K562 (cell line): ENCODE measurements around the gene TVP23B. TPM values are rescaled to one million over a fixed set of nuclear protein-coding genes. Genes with fewer than 3 reads are reported as not detected.
A peak's percentile ranks its signal among the peaks of the same experiment; 100 is the strongest.
"Not testable (repeated sequence)": the region's sequence is repeated elsewhere in the genome, so short reads cannot be mapped to it uniquely, and the experiment has no call there.

Experiments
- ATAC-seq: fragments of 200-7000 bp; cut with Tn5 transposase; 3 replicates; pipeline ENCODE4 v1.9.1; 2020; ENCODE audit warnings: moderate library complexity
- BruUV-seq: library from RNA; stranded (reverse); fragments of 400-500 nt; replicated peaks from 2 replicates; lab custom pipeline; 2021; lab: Mats Ljungman, UMichigan
- CTCF ChIA-PET: fragments of 300-600 bp; formaldehyde crosslinking; extraction: SDS; loops from one replicate; lab custom pipeline; 2021; ENCODE audit warnings: low intra/inter-chr PET ratio; lab: Yijun Ruan, JAX
- POLR2A ChIA-PET: fragments of 300-600, 350-650 bp; sonication (Branson Sonifier 250); formaldehyde crosslinking; extraction: SDS; loops from one replicate; lab custom pipeline; 2021; ENCODE audit warnings: antibody characterized with exemption, inconsistent platforms; lab: Yijun Ruan, JAX
- DNase-seq, 4 experiments: peaks; one replicate each; pipeline versions ENCODE4 v3.0.0 to v3.0.0-alpha.2; 2011 to 2018; ENCODE audit warnings: low spot score in 3 of 4, mixed read lengths in 3 of 4; ENCODE audit errors: extremely low read depth in 1 of 4
- FAIRE-seq: peaks from 2 replicates; lab custom pipeline; 2011; peaks lifted over from hg19 to GRCh38; lab: Jason Lieb, UNC
- H2AFZ ChIP-seq: 2 replicates; pipeline ENCODE4 v1.6.0; 2011; ENCODE audit warnings: low read depth, low read length, control low read depth, inconsistent platforms
- H3K27ac ChIP-seq: fragments of 200-600 bp; 3 replicates; pipeline ENCODE4 v1.8.0; 2011; ENCODE audit warnings: low read depth, mild to moderate bottlenecking, control low read depth, inconsistent platforms, low read length, moderate library complexity, mixed read lengths; ENCODE audit errors: extremely low read depth
- H3K27me3 ChIP-seq, 2 experiments: fragments of 300-600 bp in 1 of 2; 2 replicates in 1 of 2; 3 replicates in 1 of 2; pipeline versions ENCODE4 v1.6.0 to v1.8.0; 2011; ENCODE audit warnings: inconsistent platforms in 2 of 2, low read length in 2 of 2, mild to moderate bottlenecking in 1 of 2, mixed read lengths in 1 of 2, moderate library complexity in 1 of 2; ENCODE audit not compliant: control insufficient read depth in 2 of 2, insufficient read depth in 2 of 2
- H3K36me3 ChIP-seq: fragments of 300-600 bp; 3 replicates; pipeline ENCODE4 v1.8.0; 2011; ENCODE audit warnings: mild to moderate bottlenecking, low read length, inconsistent platforms; ENCODE audit not compliant: control insufficient read depth, insufficient read depth
- H3K4me1 ChIP-seq, 2 experiments: fragments of 200-600 bp in 1 of 2; replicated peaks in 1 of 2; 2 replicates in 1 of 2; 3 replicates in 1 of 2; pipeline versions ENCODE4 v1.5.1 to v1.8.0; 2011; ENCODE audit warnings: inconsistent platforms in 2 of 2, low read length in 2 of 2, mild to moderate bottlenecking in 1 of 2, mixed read lengths in 1 of 2, moderate library complexity in 1 of 2; ENCODE audit not compliant: control insufficient read depth in 2 of 2, insufficient read depth in 2 of 2
- H3K4me2 ChIP-seq: 2 replicates; pipeline ENCODE4 v1.6.1; 2011; ENCODE audit warnings: low read length, control low read depth, inconsistent platforms, mixed read lengths; ENCODE audit not compliant: insufficient read depth
- H3K4me3 ChIP-seq: fragments of 200-600 bp; sonication (generic), shearing (Covaris generic); 2 replicates; pipeline ENCODE4 v1.5.1; 2016; ENCODE audit warnings: control low read depth, inconsistent platforms
- H3K79me2 ChIP-seq: fragments of 200-600 bp; 3 replicates; pipeline ENCODE4 v1.8.0; 2011; ENCODE audit warnings: low read length, inconsistent platforms; ENCODE audit not compliant: control insufficient read depth, insufficient read depth
- H3K9ac ChIP-seq, 2 experiments: 2 replicates each; pipeline versions ENCODE4 v1.6.0 to v1.6.1; 2011; ENCODE audit warnings: low read depth in 2 of 2, low read length in 2 of 2, control low read depth in 1 of 2, inconsistent platforms in 1 of 2, mild to moderate bottlenecking in 1 of 2, mixed read lengths in 1 of 2; ENCODE audit not compliant: insufficient read depth in 1 of 2
- H3K9me1 ChIP-seq: one replicate; pipeline ENCODE4 v1.6.0; 2011; ENCODE audit warnings: inconsistent platforms, mild to moderate bottlenecking, low read length, moderate library complexity; ENCODE audit not compliant: control insufficient read depth, insufficient read depth
- H3K9me3 ChIP-seq: replicated peaks from 2 replicates; pipeline ENCODE4 v1.5.1; 2011; ENCODE audit warnings: low read depth, low read length, inconsistent platforms; ENCODE audit not compliant: control insufficient read depth, insufficient read depth
- H4K20me1 ChIP-seq: replicated peaks from 2 replicates; pipeline ENCODE4 v1.6.1; 2011; ENCODE audit warnings: low read length, inconsistent platforms, mixed read lengths; ENCODE audit not compliant: control insufficient read depth, insufficient read depth
- DDX20 ChIP-seq: fragments of 450-650 bp; IDR thresholded peaks from 2 replicates; pipeline ENCODE4 v1.6.1; 2016; ENCODE audit warnings: missing genetic modification characterization, low read depth, mild to moderate bottlenecking, missing compliant biosample characterization, moderate library complexity
- KLF6 ChIP-seq: fragments of 250-450 bp; sonication (Bioruptor Pico); IDR thresholded peaks from 2 replicates; pipeline ENCODE4 v1.4.0; 2020; ENCODE audit warnings: mild to moderate bottlenecking, moderate library complexity, borderline replicate concordance
- PRDM10 ChIP-seq: fragments of 450-650 bp; IDR thresholded peaks from 2 replicates; pipeline ENCODE4 v1.6.1; 2018; ENCODE audit not compliant: partially characterized antibody
- RAD21 ChIP-seq, 2 experiments: fragments of 250-450 bp in 1 of 2; fragments of 450-650 bp in 1 of 2; sonication (Bioruptor Pico) in 1 of 2; formaldehyde crosslinking in 1 of 2; IDR thresholded peaks in 1 of 2; conservative IDR thresholded peaks in 1 of 2; 2 replicates each; pipeline versions ENCODE4 v1.4.0 to v1.8.0; 2020 to 2022; ENCODE audit warnings: mild to moderate bottlenecking in 2 of 2, moderate library complexity in 1 of 2
- SMAD4 ChIP-seq: fragments of 250-450 bp; sonication (Bioruptor Pico); conservative IDR thresholded peaks from 2 replicates; pipeline ENCODE4 v1.8.0; 2021; ENCODE audit warnings: inconsistent platforms, mild to moderate bottlenecking, moderate library complexity
- ZKSCAN8 ChIP-seq: fragments of 200-800 bp; sonication (Bioruptor generic); IDR thresholded peaks from 2 replicates; pipeline ENCODE4 v1.6.1; 2016; ENCODE audit warnings: missing genetic modification characterization, missing compliant biosample characterization
- ZNF398 ChIP-seq: fragments of 250-450 bp; sonication (Bioruptor Pico); IDR thresholded peaks from 2 replicates; pipeline ENCODE4 v1.8.0; 2021; ENCODE audit warnings: moderate library complexity, mild to moderate bottlenecking, inconsistent platforms
- ZNF583 ChIP-seq: fragments of 250-450 bp; sonication (Bioruptor Pico); IDR thresholded peaks from 2 replicates; pipeline ENCODE4 v1.4.0; 2020
- ZNF639 ChIP-seq, 2 experiments: fragments of 200-800 bp in 1 of 2; sonication (Bioruptor generic) in 1 of 2; sonication (generic) in 1 of 2; formaldehyde crosslinking in 1 of 2; IDR thresholded peaks in 1 of 2; conservative IDR thresholded peaks in 1 of 2; 2 replicates each; pipeline versions ENCODE4 v1.5.0 to v1.6.1; 2016 to 2020; ENCODE audit warnings: missing compliant biosample characterization in 1 of 2, missing genetic modification characterization in 1 of 2, missing genetic modification reagents in 1 of 2
- ZNF707 ChIP-seq: fragments of 250-450 bp; sonication (Bioruptor Pico); conservative IDR thresholded peaks from 2 replicates; pipeline ENCODE4 v1.8.0; 2022; ENCODE audit warnings: inconsistent platforms, mild to moderate bottlenecking, moderate library complexity
- ZNF76 ChIP-seq: fragments of 250-450 bp; sonication (Bioruptor Pico); IDR thresholded peaks from 2 replicates; pipeline ENCODE4 v1.4.0; 2020; ENCODE audit warnings: mild to moderate bottlenecking, moderate library complexity, borderline replicate concordance
- WGBS: fragments of 100-300 bp; shearing (Covaris generic); methylation state at CpG from one replicate; pipeline ENCODE4 v1.1.6; 2016; ENCODE audit warnings: low coverage, mixed read lengths; ENCODE audit not compliant: insufficient coverage; ENCODE audit errors: missing lambda C conversion rate; 5-methylcytosine and 5-hydroxymethylcytosine counted together
- in situ Hi-C: fragments of 300-500 bp; cut with MboI; formaldehyde crosslinking; loops from 4 replicates; pipeline ENCODE4 v1.15.0; 2018; ENCODE audit warnings: inconsistent platforms, mixed read lengths
- intact Hi-C: fragments of 100-400 bp; cut with micrococcal nuclease; formaldehyde crosslinking; loops from 2 replicates; pipeline ENCODE4 v1.14.2; 2022
- polyA plus RNA-seq, 8 experiments: library from polyadenylated mRNA; depleted of rRNA in 4 of 8; stranded (reverse) in 5 of 8; unstranded in 3 of 8; fragments of >200 nt; fragmentation: Nextera tagmentation in 2 of 8; fragmentation: Illumina TruSeq in 1 of 8; extraction: Ambion mirVana in 2 of 8; extraction: Trizol in 1 of 8; gene quantifications; 2 replicates each; pipeline versions ENCODE4 v1.2.1 to v1.2.3, GENCODE V29; 2011 to 2014; ENCODE audit warnings: inconsistent platforms in 1 of 8, missing spikeins in 1 of 8
- total RNA-seq, 7 experiments: library from RNA; depleted of rRNA in 6 of 7; stranded (reverse); fragments of >200 nt in 6 of 7; fragmentation: Illumina TruSeq in 2 of 7; extraction: Trizol in 2 of 7; gene quantifications; 2 replicates each; pipeline versions ENCODE4 v1.2.1 to v1.2.3, GENCODE V29; 2011 to 2021; ENCODE audit warnings: low replicate concordance in 1 of 7

The TVP23B gene
- total and polyA plus RNA-seq, 9 of the 15 experiments (the other 6 are each of a cell fraction or from before 2014, with no cell fraction given), result 10.4 to 52.8 (median 15.8) TPM

DNA sequence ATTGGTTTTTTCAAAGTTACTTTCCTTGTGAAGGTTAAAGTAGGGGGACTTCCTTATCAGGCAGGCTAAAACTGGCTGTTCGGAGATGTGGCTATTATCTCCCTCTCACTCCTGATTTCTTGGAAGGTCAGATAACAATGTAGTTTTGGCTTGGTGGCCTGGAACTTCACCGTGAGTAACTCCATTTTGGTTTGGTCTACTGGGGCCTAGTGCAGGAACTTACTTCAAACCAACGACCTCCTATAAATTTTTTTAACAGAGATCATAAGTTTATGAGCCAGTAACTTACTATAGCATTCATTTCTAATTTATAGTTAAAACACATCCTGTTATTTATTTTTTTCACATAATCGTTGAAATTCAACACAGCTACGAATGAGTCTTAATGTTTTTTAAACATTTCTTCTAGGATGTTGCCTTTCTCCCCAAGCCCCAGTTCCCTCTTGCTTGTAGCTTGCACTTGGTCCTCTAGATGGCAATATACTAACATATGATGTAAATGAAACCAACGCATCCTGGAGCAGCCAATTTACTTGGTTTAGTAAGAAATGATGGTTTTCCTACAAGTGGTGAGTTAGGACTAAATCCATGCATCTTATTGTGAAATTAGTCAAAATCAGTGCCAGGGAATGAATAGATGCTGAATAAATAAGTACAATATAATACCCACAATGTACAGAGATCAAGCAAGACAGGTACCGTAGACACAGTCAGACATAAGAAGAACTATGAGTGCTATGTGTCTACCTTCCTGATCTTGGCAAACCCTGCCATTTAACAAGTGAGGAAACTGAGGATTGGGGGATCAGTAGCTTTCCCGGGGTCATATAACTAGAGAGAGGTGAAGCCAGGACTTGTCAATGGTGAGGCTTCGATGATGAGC lies 35.7 kb downstream of the TVP23B start:
- CTCF ChIA-PET, H4K20me1 ChIP-seq, H3K27me3 ChIP-seq, BruUV-seq, in situ Hi-C loops, H3K9me3 ChIP-seq, H3K9ac ChIP-seq, H3K4me3 ChIP-seq, H3K4me2 ChIP-seq, H3K36me3 ChIP-seq, H3K4me1 ChIP-seq, H3K9me1 ChIP-seq, H3K79me2 ChIP-seq: not testable (repeated sequence)
- intact Hi-C loops, result loop anchor here (10.0 kb wide), 1 partner anchor 138 kb away; the partner anchor contains the start of gene SLC5A10
- ATAC-seq (peak; percentile 91), FAIRE-seq (peak; percentile 6), DNase-seq (peak in 3 of 4 experiments; percentile 1 to 68 (median 4))
- WGBS, result 16% methylated on average over 6 of the region's 9 CpGs
- Histone ChIP-seq H2AFZ (peak overlapping the region; percentile 44; the same call in 1 of the 2 replicates), H3K27ac (peak overlapping the region; percentile 62)
- POLR2A ChIA-PET, result interaction anchor here (1.0 kb wide), 1 partner anchor 42 kb away, joined by 3 read pairs; no protein-coding TSS in a partner anchor
- TF ChIP-seq ZNF707 (0 out of 2 replicates have a peak, but pooled peaks have one; percentile 17), ZNF398 (CRISPR knock-in tag) (peak; percentile 51; the same call in 1 of the 2 replicates), RAD21 (CRISPR knock-in tag; conservative IDR thresholded peaks at IDR 0.05 in 1 of 2, IDR thresholded peaks at IDR 0.05 in 1 of 2) (peak; percentile 39 to 55), ZNF76 (CRISPR knock-in tag) (peak; percentile 68; the same call in 1 of the 2 replicates), ZKSCAN8 (CRISPR knock-in tag) (peak; percentile 58; the same call in 1 of the 2 replicates), ZNF583 (CRISPR knock-in tag) (peak; percentile 92), KLF6 (CRISPR knock-in tag) (peak; percentile 93; the same call in 1 of the 2 replicates), SMAD4 (peak; percentile 87), PRDM10 (peak; percentile 12), ZNF639 (CRISPR knock-in tag; conservative IDR thresholded peaks at IDR 0.05 in 1 of 2, IDR thresholded peaks at IDR 0.05 in 1 of 2) (0 out of 4 replicates have a peak, but pooled peaks of 1 of the 2 experiments have one; percentile 63), DDX20 (tag) (peak; percentile 68; the same call in 1 of the 2 replicates)
